H9 (cell line): Measurements from ENCODE around the gene KISS1R. TPM values are rescaled to one million over a fixed set of nuclear protein-coding genes. Genes with fewer than 3 reads are reported as not detected.
A peak's percentile ranks its signal among the peaks of the same experiment; 100 is the strongest.

Source experiments
- DNase-seq: peaks from one replicate; pipeline ENCODE4 v3.0.0-alpha.2; 2017
- H2AFZ ChIP-seq: one replicate; pipeline ENCODE4 v1.6.1; 2013; ENCODE audit warnings: mild to moderate bottlenecking, low read length, control low read depth, moderate library complexity
- H2AK5ac ChIP-seq: 2 replicates; pipeline ENCODE4 v1.6.1; 2013; ENCODE audit warnings: low read length, control low read depth, mixed read lengths; ENCODE audit not compliant: insufficient read length
- H2BK120ac ChIP-seq: one replicate; pipeline ENCODE4 v1.6.1; 2013; ENCODE audit warnings: low read depth, mild to moderate bottlenecking, low read length, control low read depth, inconsistent platforms; ENCODE audit not compliant: poor library complexity, severe bottlenecking
- H2BK12ac ChIP-seq: 2 replicates; pipeline ENCODE4 v1.6.1; 2013; ENCODE audit warnings: low read length, control low read depth, mixed read lengths, low read depth; ENCODE audit not compliant: insufficient read length
- H2BK15ac ChIP-seq: 2 replicates; pipeline ENCODE4 v1.6.1; 2013; ENCODE audit warnings: low read depth, low read length, control low read depth
- H2BK20ac ChIP-seq: one replicate; pipeline ENCODE4 v1.6.1; 2013; ENCODE audit warnings: low read depth, mild to moderate bottlenecking, low read length, control low read depth, inconsistent platforms; ENCODE audit not compliant: poor library complexity, severe bottlenecking
- H2BK5ac ChIP-seq: 2 replicates; pipeline ENCODE4 v1.6.1; 2013; ENCODE audit warnings: low read length, control low read depth, mixed read lengths; ENCODE audit not compliant: insufficient read length
- H3K14ac ChIP-seq: 2 replicates; pipeline ENCODE4 v1.6.1; 2013; ENCODE audit warnings: low read length, control low read depth; ENCODE audit not compliant: insufficient read depth
- H3K18ac ChIP-seq: 2 replicates; pipeline ENCODE4 v1.6.1; 2013; ENCODE audit warnings: low read depth, mild to moderate bottlenecking, mixed read lengths, low read length, control low read depth; ENCODE audit not compliant: insufficient read length
- H3K23ac ChIP-seq: 2 replicates; pipeline ENCODE4 v1.6.1; 2013; ENCODE audit warnings: low read length, control low read depth, mixed read lengths, low read depth; ENCODE audit not compliant: insufficient read length
- H3K23me2 ChIP-seq: 2 replicates; pipeline ENCODE4 v1.6.1; 2013; ENCODE audit warnings: low read depth, mild to moderate bottlenecking, mixed read lengths, low read length, control low read depth; ENCODE audit not compliant: insufficient read length, poor library complexity, severe bottlenecking
- H3K27ac ChIP-seq: 2 replicates; pipeline ENCODE4 v1.5.1; 2013; ENCODE audit warnings: low read length, control low read depth, mixed read lengths, low read depth; ENCODE audit not compliant: insufficient read length
- H3K27me3 ChIP-seq: 2 replicates; pipeline ENCODE4 v1.6.1; 2013; ENCODE audit warnings: low read length, control low read depth, inconsistent platforms; ENCODE audit not compliant: insufficient read depth
- H3K4ac ChIP-seq: 2 replicates; pipeline ENCODE4 v1.6.1; 2013; ENCODE audit warnings: low read depth, mild to moderate bottlenecking, control low read depth, inconsistent platforms, low read length, moderate library complexity
- H3K4me1 ChIP-seq: 2 replicates; pipeline ENCODE4 v1.6.1; 2013; ENCODE audit warnings: low read length, control low read depth, inconsistent platforms; ENCODE audit not compliant: insufficient read depth
- H3K4me2 ChIP-seq: 2 replicates; pipeline ENCODE4 v1.6.1; 2013; ENCODE audit warnings: low read length, control low read depth, mixed read lengths; ENCODE audit not compliant: insufficient read length, insufficient read depth
- H3K56ac ChIP-seq: 2 replicates; pipeline ENCODE4 v1.6.1; 2013; ENCODE audit warnings: low read depth, mild to moderate bottlenecking, mixed read lengths, low read length, control low read depth; ENCODE audit not compliant: insufficient read length
- H3K79me1 ChIP-seq: 2 replicates; pipeline ENCODE4 v1.6.1; 2013; ENCODE audit warnings: low read depth, mild to moderate bottlenecking, moderate library complexity, low read length, control low read depth, inconsistent platforms; ENCODE audit not compliant: insufficient read depth, poor library complexity, severe bottlenecking
- H3K79me2 ChIP-seq: 2 replicates; pipeline ENCODE4 v1.6.1; 2013; ENCODE audit warnings: low read length, control low read depth, inconsistent platforms; ENCODE audit not compliant: insufficient read depth
- H3K9ac ChIP-seq: 2 replicates; pipeline ENCODE4 v1.6.1; 2013; ENCODE audit warnings: low read length, control low read depth, mixed read lengths; ENCODE audit not compliant: insufficient read length; ENCODE audit errors: extremely low read depth
- H3K9me3 ChIP-seq: one replicate; pipeline ENCODE4 v1.6.1; 2013; ENCODE audit warnings: low read depth, low read length, inconsistent platforms; ENCODE audit not compliant: control insufficient read depth
- H3T11ph ChIP-seq: one replicate; pipeline ENCODE4 v1.6.1; 2013; ENCODE audit warnings: mild to moderate bottlenecking, low read length, control low read depth, inconsistent platforms
- H4K20me1 ChIP-seq: one replicate; pipeline ENCODE4 v1.6.1; 2013; ENCODE audit not compliant: control insufficient read depth, insufficient read length, insufficient read depth
- H4K5ac ChIP-seq: 2 replicates; pipeline ENCODE4 v1.6.1; 2013; ENCODE audit warnings: low read depth, mild to moderate bottlenecking, mixed read lengths, low read length, control low read depth; ENCODE audit not compliant: insufficient read length
- H4K8ac ChIP-seq: replicated peaks from 2 replicates; pipeline ENCODE4 v1.6.1; 2013; ENCODE audit warnings: low read length, control low read depth, mixed read lengths, low read depth; ENCODE audit not compliant: insufficient read length
- H4K91ac ChIP-seq: 2 replicates; pipeline ENCODE4 v1.6.1; 2013; ENCODE audit warnings: low read depth, mild to moderate bottlenecking, moderate library complexity, mixed read lengths, low read length, control low read depth; ENCODE audit not compliant: insufficient read length
- H3K27ac Mint-ChIP-seq, 3 experiments: 2 replicates in 2 of 3; 3 replicates in 1 of 3; pipeline ENCODE4 v1.8.0; 2020 to 2021; ENCODE audit warnings: mixed read lengths in 3 of 3, mild to moderate bottlenecking in 1 of 3, moderate library complexity in 1 of 3
- H3K27me3 Mint-ChIP-seq: 2 replicates; pipeline ENCODE4 v1.8.0; 2021; ENCODE audit warnings: low read depth, mild to moderate bottlenecking, moderate library complexity, mixed read lengths
- H3K36me3 Mint-ChIP-seq, 3 experiments: 2 replicates in 2 of 3; 3 replicates in 1 of 3; pipeline ENCODE4 v1.8.0; 2020 to 2021; ENCODE audit warnings: low read depth in 3 of 3, mixed read lengths in 3 of 3; ENCODE audit not compliant: insufficient read depth in 1 of 3
- H3K4me1 Mint-ChIP-seq, 2 experiments: 2 replicates each; pipeline ENCODE4 v1.8.0; 2020; ENCODE audit warnings: mixed read lengths in 2 of 2
- H3K4me3 Mint-ChIP-seq, 2 experiments: 2 replicates in 1 of 2; 3 replicates in 1 of 2; pipeline ENCODE4 v1.8.0; 2020 to 2021; ENCODE audit warnings: mild to moderate bottlenecking in 2 of 2, mixed read lengths in 2 of 2, moderate library complexity in 1 of 2
- H3K9me3 Mint-ChIP-seq, 2 experiments: 2 replicates in 1 of 2; 3 replicates in 1 of 2; pipeline ENCODE4 v1.8.0; 2020; ENCODE audit warnings: mild to moderate bottlenecking in 2 of 2, mixed read lengths in 2 of 2, moderate library complexity in 1 of 2
- WGBS: extraction: QIAGEN DNeasy Blood & Tissue Kit; methylation state at CpG from one replicate; pipeline ENCODE4 v1.1.7; 2013; ENCODE audit warnings: missing lambda C conversion rate, low lambda C conversion rate, mixed read lengths; ENCODE audit not compliant: insufficient read length; ENCODE audit errors: extremely low coverage; 5-methylcytosine and 5-hydroxymethylcytosine counted together
- total RNA-seq: library from RNA; stranded (reverse); gene quantifications from 2 replicates; pipeline ENCODE4 v1.2.1, GENCODE V29; 2021
- TF ChIP-seq, protein P1 (sequence below): fragments of 200-600 bp; sonication (generic); conservative IDR thresholded peaks from 3 replicates; pipeline ENCODE4 v1.8.0; 2021; ENCODE audit warnings: antibody characterized with exemption, mild to moderate bottlenecking

KISS1R gene
- total RNA-seq, 1 experiment from 2014 or later: 3.3 TPM

DNA sequence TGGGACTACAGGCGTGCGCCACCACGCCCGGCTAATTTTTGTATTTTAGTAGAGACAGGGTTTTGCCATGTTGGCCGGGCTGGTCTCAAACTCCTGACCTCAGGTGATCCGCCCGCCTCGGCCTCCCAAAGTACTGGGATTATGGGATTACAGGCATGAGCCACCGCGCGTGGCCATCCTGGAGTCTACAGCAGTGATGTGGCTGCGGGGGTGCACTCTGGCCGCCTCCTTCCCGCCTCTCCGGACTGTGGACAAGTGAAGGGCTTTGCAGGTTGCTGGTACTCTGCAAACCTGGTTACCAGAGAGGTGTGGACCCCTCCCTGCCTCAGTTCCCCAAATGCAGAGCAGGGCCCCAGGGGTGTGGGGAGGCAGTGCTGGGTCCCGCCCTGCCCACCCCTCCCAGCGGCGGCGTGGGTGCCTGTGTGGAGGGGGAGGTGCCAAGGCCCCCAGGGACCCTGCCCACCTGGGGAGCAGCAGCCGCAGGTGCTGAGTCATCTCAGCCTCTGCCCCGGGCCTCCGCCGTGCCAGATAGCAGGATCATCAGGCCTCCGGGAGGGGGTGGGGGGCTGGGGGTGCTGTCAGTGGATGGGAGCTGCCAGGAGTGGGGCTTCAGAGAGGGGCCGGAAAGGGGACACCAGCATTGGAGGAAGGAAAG is 31.8 kb downstream of the KISS1R start:
- Histone ChIP-seq H3K4me1 (no peaks in the 10 kb centered on the region), H2BK15ac (no peak overlapping the region), H2AK5ac (no peak overlapping the region), H3K14ac (no peak overlapping the region), H3K9ac (no peak overlapping the region), H3K23ac (no peak overlapping the region), H2BK12ac (peak overlapping the region; percentile 31), H2AFZ (no peak overlapping the region), H4K20me1 (peaks cover 9% of the 10 kb centered on the region), H3T11ph (no peak overlapping the region), H2BK5ac (no peak overlapping the region), H3K27me3 (no peaks in the 10 kb centered on the region), H3K56ac (no peak overlapping the region), H4K8ac (no peak overlapping the region), H3K9me3 (no peaks in the 10 kb centered on the region), H3K18ac (no peak overlapping the region), H3K79me1 (no peaks in the 10 kb centered on the region), H2BK120ac (no peak overlapping the region), H4K91ac (no peak overlapping the region), H3K79me2 (0 out of 2 replicates have a peak, but pooled peaks cover 3% of the 10 kb centered on the region), H4K5ac (no peak overlapping the region), H3K23me2 (no peaks in the 10 kb centered on the region), H3K27ac (no peak overlapping the region), H3K4me2 (no peak overlapping the region), H3K4ac (no peak overlapping the region), H2BK20ac (no peak overlapping the region)
- WGBS: no CpG with 5 or more reads among the region's 25 CpGs
- TF ChIP-seq, protein P1, sequence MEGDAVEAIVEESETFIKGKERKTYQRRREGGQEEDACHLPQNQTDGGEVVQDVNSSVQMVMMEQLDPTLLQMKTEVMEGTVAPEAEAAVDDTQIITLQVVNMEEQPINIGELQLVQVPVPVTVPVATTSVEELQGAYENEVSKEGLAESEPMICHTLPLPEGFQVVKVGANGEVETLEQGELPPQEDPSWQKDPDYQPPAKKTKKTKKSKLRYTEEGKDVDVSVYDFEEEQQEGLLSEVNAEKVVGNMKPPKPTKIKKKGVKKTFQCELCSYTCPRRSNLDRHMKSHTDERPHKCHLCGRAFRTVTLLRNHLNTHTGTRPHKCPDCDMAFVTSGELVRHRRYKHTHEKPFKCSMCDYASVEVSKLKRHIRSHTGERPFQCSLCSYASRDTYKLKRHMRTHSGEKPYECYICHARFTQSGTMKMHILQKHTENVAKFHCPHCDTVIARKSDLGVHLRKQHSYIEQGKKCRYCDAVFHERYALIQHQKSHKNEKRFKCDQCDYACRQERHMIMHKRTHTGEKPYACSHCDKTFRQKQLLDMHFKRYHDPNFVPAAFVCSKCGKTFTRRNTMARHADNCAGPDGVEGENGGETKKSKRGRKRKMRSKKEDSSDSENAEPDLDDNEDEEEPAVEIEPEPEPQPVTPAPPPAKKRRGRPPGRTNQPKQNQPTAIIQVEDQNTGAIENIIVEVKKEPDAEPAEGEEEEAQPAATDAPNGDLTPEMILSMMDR: no peak
- Mint-ChIP-seq H3K4me3 (no peak overlapping the region), H3K27me3 (no peaks in the 10 kb centered on the region; the same call in 1 of the 2 replicates), H3K4me1 (peaks cover 4 to 13% of the 10 kb centered on the region in 2 experiments; a peak in 3 of 4 replicates), H3K36me3 (peaks cover 0 to 9% (median 5%) of the 10 kb centered on the region in 3 experiments; a peak in 5 of 7 replicates), H3K9me3 (no peaks in the 10 kb centered on the region), H3K27ac (no peak overlapping the region)
- no peak for DNase-seq
